NAMALWA (cell line): ENCODE measurements around the gene TRPV3.
"Not testable (repeated sequence)": the region's sequence is repeated elsewhere in the genome, so short reads cannot be mapped to it uniquely, and the experiment has no call there.

Experiments
- DNase-seq: peaks from one replicate; pipeline ENCODE4 v3.0.0-alpha.2; 2015; ENCODE audit warnings: low spot score

The TRPV3 gene

GRCh38 chr17:3573246-3574100 is 15.9 kb upstream of the TRPV3 start:
- peak; percentile 40 for DNase-seq

DNA sequence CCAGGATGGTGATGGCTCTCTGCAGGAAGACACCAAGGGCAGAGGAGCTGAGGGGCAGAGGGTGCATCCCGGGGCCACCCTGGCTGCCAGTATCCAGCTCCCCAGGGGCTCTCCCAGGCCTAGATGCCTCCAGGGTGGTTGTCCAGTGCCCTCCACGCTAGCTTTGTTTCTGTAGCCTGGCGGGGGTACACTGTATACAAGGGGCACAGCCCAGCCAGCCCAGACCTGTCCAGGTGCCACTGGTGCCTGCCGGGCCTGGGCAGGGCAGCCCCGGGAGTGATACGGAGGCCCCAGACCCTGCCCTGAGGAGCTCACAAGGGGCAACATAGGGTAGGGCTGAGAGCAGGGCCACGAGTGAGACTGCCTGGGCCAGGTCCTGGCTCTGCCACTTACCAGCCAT is 14.6 kb upstream of the TRPV3 start:
- no peak for DNase-seq

DNA sequence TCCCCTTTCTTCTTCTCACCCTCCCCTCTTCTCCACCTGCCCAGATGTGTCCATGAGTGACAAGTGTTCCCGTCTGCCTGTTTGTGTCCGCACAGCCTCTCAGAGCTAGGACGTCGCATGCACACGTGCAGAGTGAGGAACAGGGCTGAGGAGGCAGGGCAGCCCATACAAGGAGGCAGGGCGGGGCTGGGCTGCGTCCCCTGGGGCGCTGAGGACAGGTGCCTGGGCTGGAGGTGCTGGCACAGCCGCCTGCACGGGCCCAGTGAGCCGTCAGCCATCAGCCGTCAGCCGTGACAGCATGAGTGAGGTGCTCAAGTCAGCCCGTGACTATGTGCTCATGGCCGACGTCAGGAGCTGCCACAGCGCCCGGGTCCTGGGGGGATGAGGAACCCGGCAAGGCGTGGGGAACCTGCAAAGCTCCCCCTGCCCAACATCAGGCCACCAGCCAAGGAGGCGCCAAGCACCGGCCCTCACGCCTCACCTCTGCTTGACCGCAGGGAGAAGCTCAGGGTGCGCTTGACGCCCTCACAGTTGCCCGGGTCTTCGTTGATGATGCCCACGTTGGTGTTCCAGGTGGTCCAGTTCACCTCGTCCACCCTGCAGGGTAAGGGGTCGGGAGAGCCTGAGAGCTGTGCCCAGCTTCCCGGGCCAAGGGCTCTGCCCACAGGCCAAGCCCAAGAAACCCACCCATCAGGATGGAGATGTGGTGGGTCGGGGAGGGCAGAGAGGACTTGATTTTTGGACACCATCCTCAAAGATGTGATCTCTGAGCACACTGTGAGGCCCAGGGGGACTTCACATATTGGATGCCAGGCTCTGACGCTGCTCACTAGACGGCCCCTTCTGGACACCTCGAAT is 13.7 kb upstream of the TRPV3 start:
- no peak for DNase-seq

DNA sequence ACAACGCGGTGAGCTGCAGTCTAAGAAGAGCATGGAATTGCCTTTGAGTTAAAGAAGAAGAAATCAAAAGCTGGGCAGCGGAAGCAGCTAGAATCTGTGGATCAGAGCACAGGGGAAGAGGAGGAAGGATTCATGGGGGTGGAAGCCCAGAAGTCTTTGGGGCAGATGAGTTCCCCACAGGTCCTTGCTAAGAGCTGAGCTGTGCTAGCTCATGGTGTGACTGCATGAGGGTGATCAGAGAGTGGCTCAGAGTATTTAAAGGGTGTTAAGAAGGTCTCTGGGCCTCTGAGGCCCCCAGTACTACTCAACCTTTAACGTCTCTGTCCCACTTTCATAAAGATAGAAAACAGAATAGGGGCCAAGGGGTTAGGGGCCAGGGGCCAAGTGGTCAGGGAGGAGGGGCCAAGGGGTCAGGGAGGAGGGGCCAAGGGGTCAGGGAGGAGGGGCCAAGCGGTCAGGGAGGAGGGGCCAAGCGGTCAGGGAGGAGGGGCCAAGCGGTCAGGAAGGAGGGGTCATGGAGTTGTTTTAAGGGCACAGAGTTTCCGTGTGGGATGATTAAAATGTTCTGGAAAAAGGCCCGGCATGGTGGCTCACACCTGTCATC is 12.0 kb upstream of the TRPV3 start:
- DNase-seq, result no peak

DNA sequence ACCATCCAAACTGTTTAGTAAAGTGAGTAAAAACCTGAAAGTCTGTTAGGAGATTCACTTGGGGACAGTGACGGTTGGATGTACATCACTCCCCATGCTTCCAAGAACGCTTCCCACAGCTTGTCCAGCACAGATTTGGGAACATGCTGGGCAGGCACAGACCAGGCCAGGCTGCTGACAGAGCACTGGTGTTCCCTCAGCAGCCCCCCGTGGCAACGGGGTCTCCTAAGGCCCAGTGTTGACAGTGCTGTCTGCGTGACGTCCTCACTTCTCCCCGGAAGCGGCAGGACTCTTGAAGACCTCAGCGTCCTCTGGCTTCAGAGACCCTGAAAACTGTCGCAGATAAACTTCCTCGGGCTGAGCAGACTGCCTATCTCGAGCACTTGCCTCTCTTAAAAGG is 8.9 kb upstream of the TRPV3 start:
- no peak for DNase-seq

DNA sequence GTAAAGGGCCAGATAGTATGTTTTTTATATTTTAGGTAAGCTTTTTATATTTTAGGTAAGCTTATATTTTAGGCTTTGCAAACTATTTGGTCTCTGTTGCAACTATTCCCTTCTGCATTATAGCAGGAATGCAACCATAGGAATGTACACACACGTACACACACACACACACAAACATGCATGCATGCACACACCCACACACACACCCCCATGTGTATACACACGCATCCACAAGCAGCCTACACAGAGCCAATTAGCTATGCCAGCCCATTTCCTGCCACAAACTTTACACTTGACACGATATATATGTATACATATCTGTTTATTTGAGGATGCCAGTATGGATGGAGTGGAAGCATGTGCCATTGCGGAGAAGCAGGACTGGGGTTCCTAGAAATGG is 7.5 kb upstream of the TRPV3 start:
- DNase-seq, result no peak

GRCh38 chr17:3564241-3564640 is 6.6 kb upstream of the TRPV3 start:
- not testable (repeated sequence) for DNase-seq

DNA sequence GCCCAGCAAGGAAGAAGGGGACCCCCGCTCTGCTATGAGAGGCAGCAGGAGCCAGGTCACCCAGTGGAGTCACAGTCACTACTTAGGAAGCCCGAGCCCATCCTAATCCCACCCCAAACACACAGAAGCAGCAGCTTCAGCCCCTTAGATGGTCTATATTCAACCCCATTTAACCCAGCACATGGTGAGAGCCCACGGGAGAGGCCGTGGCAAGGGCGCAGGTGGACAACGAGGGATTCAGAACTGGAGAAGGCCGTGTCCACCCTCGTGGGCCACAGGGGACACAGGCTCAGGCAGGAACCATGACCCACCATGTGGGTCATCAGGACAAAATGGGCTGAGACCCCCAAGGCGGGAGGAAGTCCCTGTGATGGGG is 1.6 kb upstream of the TRPV3 start:
- DNase-seq, result no peak

GRCh38 chr17:3558603-3559269 is 1.1 kb upstream of the TRPV3 start:
- peak; percentile 74 for DNase-seq

GRCh38 chr17:3556916-3557767 is 470 bp downstream of the TRPV3 start:
- no peak for DNase-seq

GRCh38 chr17:3556239-3556915 is 1.2 kb downstream of the TRPV3 start:
- DNase-seq, result no peak

DNA sequence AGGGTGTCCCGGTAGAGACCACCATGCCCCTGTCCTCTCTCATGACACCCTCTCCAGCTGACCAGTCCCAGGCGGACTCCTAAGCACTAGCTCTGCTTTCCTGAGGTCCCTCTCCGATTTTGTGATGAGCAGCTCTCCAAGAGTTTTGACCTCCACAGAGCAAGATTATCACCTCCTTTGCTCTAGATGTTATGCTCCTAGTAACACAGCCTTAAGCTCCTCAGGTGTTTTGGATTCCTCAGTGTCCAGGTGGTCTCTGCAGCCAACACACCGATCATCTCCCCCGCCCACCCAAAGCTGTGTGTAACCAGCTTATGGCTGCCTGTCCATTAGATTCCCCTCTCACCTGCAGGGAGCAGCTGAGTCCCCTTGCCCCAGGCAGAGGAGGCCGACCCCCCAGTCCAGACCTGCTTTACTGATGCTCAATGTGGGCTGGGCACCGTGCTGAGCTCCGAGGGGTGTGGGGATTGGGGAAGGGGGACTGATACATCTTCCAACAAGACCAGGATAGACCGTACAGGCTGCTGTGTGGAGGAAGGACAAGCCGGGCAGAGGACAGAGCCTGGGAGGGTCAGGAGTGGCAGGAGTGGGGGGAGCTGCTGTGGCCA is 2.3 kb downstream of the TRPV3 start:
- no peak for DNase-seq

DNA sequence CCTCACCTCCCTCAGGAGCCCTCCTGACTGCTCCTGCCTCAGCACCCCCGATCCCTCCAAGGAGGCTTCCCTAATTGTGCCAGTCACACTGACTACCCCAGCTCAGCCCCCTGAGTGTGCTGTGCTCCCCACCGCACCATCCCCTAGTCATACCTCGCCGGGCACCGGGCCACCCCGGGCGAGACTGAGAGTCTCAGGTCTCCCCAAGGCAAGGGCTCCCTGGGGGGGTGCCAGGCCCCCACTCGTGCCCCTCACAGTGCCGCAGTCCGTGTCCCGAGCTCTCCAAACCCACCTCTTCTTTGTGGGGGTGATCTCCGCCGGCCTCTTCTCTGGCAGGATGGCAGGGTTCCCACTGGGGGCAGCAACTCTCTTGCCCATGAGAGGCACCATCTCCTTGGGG is 3.2 kb downstream of the TRPV3 start:
- no peak for DNase-seq

GRCh38 chr17:3553419-3554401 is 3.9 kb downstream of the TRPV3 start:
- no peak for DNase-seq

- DNase-seq, result no peak
Observed at GRCh38 chr17:3552916-3553315, 4.7 kb downstream of the TRPV3 start.

DNA sequence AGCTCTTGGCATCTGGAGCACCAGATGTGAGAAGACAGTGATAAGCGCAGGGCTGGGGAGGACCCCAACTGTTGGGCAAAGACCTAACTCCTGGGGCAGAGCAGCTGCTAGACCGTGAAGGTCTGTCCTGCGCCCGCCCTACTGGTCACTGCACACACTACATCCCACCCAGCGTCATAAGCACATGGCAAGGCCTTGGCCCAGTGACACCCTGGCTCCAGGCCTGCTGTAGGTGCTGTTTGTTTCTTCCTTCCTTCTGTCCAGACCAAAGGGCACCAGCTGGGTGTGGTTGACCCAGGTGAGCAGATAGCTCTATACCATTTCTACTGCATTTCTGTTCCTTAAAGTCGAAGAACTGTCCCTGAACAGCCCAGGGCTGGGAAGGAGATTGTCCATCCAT is 6.4 kb downstream of the TRPV3 start:
- DNase-seq, result no peak

GRCh38 chr17:3549610-3550162 is 7.9 kb downstream of the TRPV3 start:
- no peak for DNase-seq

GRCh38 chr17:3547628-3548027 is 10.0 kb downstream of the TRPV3 start:
- DNase-seq, result no peak

DNA sequence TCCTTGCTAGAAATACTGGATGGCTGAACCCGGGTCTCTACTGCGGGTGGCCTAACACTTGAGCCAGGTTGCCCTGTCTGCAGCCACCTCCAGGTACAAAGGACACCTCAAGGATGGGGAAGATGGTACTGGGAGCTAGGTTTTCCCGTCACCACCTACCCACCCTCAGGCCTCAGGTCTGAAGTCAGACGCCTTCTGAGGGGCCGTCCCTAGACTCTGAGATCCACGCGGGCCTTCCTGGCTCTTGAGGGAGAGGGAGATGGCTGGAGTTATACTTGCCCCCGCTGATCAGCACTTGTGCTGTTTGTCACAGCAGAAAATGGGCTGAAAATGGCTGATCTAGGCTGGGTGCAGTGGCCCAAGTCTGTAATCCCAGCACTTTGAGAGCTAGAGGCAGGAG is 10.6 kb downstream of the TRPV3 start:
- DNase-seq, result no peak
